H1 (cell line): ENCODE measurements around the gene KLHL3. TPM values are rescaled to one million over a fixed set of nuclear protein-coding genes. Genes with fewer than 3 reads are reported as not detected.

Experiments
- CTCF ChIA-PET: fragments of 300-600 bp; sonication (Branson Sonifier 250); formaldehyde crosslinking; loops from one replicate; lab custom pipeline; 2021; ENCODE audit not compliant: partially characterized antibody; lab: Charles Lee
- POLR2A ChIA-PET: fragments of 300-600 bp; sonication (Branson Sonifier 250); formaldehyde crosslinking; loops from one replicate; lab custom pipeline; 2021; ENCODE audit warnings: inconsistent platforms; ENCODE audit not compliant: partially characterized antibody; lab: Charles Lee
- DNase-seq, 2 experiments: peaks; one replicate each; pipeline versions ENCODE4 v3.0.0 to v3.0.0-alpha.2; 2010 to 2022; ENCODE audit warnings: low spot score in 2 of 2, low read depth in 1 of 2, mixed read lengths in 1 of 2
- FAIRE-seq: peaks from 2 replicates; lab custom pipeline; 2011; peaks lifted over from hg19 to GRCh38; lab: Jason Lieb, UNC
- H2AFZ ChIP-seq: 2 replicates; pipeline ENCODE4 v1.8.1; 2012; ENCODE audit warnings: low read length, inconsistent platforms
- H2AK5ac ChIP-seq: 2 replicates; pipeline ENCODE4 v1.6.1; 2013; ENCODE audit warnings: low read depth, low read length
- H2BK120ac ChIP-seq: replicated peaks from 2 replicates; pipeline ENCODE3; 2013; ENCODE audit warnings: low read depth, low read length, inconsistent platforms
- H2BK12ac ChIP-seq: 2 replicates; pipeline ENCODE4 v1.6.1; 2013; ENCODE audit warnings: low read depth, low read length
- H2BK15ac ChIP-seq: 2 replicates; pipeline ENCODE4 v1.6.1; 2013; ENCODE audit warnings: low read length
- H2BK20ac ChIP-seq: 2 replicates; pipeline ENCODE4 v1.6.1; 2013; ENCODE audit warnings: low read length
- H2BK5ac ChIP-seq: 2 replicates; pipeline ENCODE4 v1.6.1; 2013; ENCODE audit warnings: low read depth, low read length
- H3K14ac ChIP-seq: 2 replicates; pipeline ENCODE4 v1.6.1; 2013; ENCODE audit warnings: inconsistent platforms; ENCODE audit not compliant: insufficient read length
- H3K18ac ChIP-seq: 2 replicates; pipeline ENCODE4 v1.6.1; 2013; ENCODE audit warnings: low read length; ENCODE audit errors: extremely low read depth
- H3K23ac ChIP-seq: 2 replicates; pipeline ENCODE4 v1.6.1; 2013; ENCODE audit warnings: inconsistent platforms; ENCODE audit not compliant: insufficient read length
- H3K23me2 ChIP-seq: 2 replicates; pipeline ENCODE4 v1.6.1; 2013; ENCODE audit warnings: low read depth, low read length
- H3K27ac ChIP-seq: 2 replicates; pipeline ENCODE4 v1.6.1; 2011; ENCODE audit warnings: low read depth, low read length, inconsistent platforms
- H3K27me3 ChIP-seq, 4 experiments: replicated peaks in 1 of 4; 1 replicate in 1 of 4; 2 replicates in 3 of 4; pipeline versions ENCODE4 v1.6.1 to v1.8.1; 2011 to 2013; ENCODE audit warnings: low read length in 3 of 4, mild to moderate bottlenecking in 3 of 4, inconsistent platforms in 2 of 4, mixed read lengths in 2 of 4, moderate library complexity in 1 of 4; ENCODE audit not compliant: control insufficient read depth in 3 of 4, insufficient read depth in 3 of 4; ENCODE audit errors: extremely low read depth in 1 of 4
- H3K36me3 ChIP-seq, 4 experiments: 2 replicates each; pipeline versions ENCODE4 v1.6.1 to v1.8.1; 2011 to 2013; ENCODE audit warnings: mild to moderate bottlenecking in 4 of 4, low read length in 3 of 4, moderate library complexity in 2 of 4, control low read depth in 1 of 4, inconsistent platforms in 1 of 4; ENCODE audit not compliant: insufficient read depth in 4 of 4, control insufficient read depth in 2 of 4
- H3K4ac ChIP-seq: replicated peaks from 2 replicates; pipeline ENCODE3; 2013; ENCODE audit warnings: low read length, low read depth, mixed read lengths, inconsistent platforms; ENCODE audit not compliant: insufficient read length
- H3K4me1 ChIP-seq, 4 experiments: replicated peaks in 1 of 4; 1 replicate in 1 of 4; 2 replicates in 3 of 4; pipeline versions ENCODE4 v1.6.1 to v1.8.1; 2011 to 2013; ENCODE audit warnings: low read length in 3 of 4, inconsistent platforms in 2 of 4, mixed read lengths in 1 of 4; ENCODE audit not compliant: insufficient read depth in 4 of 4, control insufficient read depth in 3 of 4
- H3K4me2 ChIP-seq, 2 experiments: 2 replicates each; pipeline versions ENCODE4 v1.6.1 to v1.8.1; 2011 to 2013; ENCODE audit warnings: low read depth in 2 of 2, low read length in 2 of 2, control low read depth in 1 of 2, inconsistent platforms in 1 of 2, mild to moderate bottlenecking in 1 of 2; ENCODE audit not compliant: insufficient read depth in 1 of 2
- H3K4me3 ChIP-seq, 4 experiments: fragments of 200-600, 300-600 bp in 1 of 4; sonication (generic), shearing (Covaris generic), sonication (Bioruptor Twin) in 1 of 4; 2 replicates each; pipeline versions ENCODE4 v1.5.1 to v1.8.1; 2011 to 2016; ENCODE audit warnings: low read length in 4 of 4, low read depth in 3 of 4, control low read depth in 2 of 4, inconsistent platforms in 2 of 4, mild to moderate bottlenecking in 2 of 4, mixed read lengths in 1 of 4, moderate library complexity in 1 of 4; ENCODE audit not compliant: insufficient read depth in 2 of 4; ENCODE audit errors: extremely low read depth in 1 of 4
- H3K56ac ChIP-seq: replicated peaks from 2 replicates; pipeline ENCODE3; 2013; ENCODE audit warnings: low read depth, mild to moderate bottlenecking, mixed read lengths, low read length, inconsistent platforms; ENCODE audit not compliant: insufficient read length
- H3K79me1 ChIP-seq: 2 replicates; pipeline ENCODE4 v1.6.1; 2013; ENCODE audit warnings: low read depth, low read length, control low read depth
- H3K79me2 ChIP-seq, 2 experiments: 2 replicates each; pipeline versions ENCODE4 v1.6.1 to v1.8.1; 2012 to 2013; ENCODE audit warnings: low read length in 2 of 2, mild to moderate bottlenecking in 2 of 2, inconsistent platforms in 1 of 2; ENCODE audit not compliant: insufficient read depth in 2 of 2, control insufficient read depth in 1 of 2
- H3K9ac ChIP-seq, 4 experiments: replicated peaks in 1 of 4; 1 replicate in 1 of 4; 2 replicates in 3 of 4; pipeline versions ENCODE4 v1.6.1 to v1.8.1; 2011 to 2013; ENCODE audit warnings: low read depth in 3 of 4, low read length in 3 of 4, control low read depth in 2 of 4, mild to moderate bottlenecking in 2 of 4, moderate library complexity in 2 of 4, inconsistent platforms in 1 of 4; ENCODE audit errors: extremely low read depth in 1 of 4
- H3K9me3 ChIP-seq, 2 experiments: 2 replicates each; pipeline versions ENCODE4 v1.6.1 to v1.8.1; 2012 to 2013; ENCODE audit warnings: mild to moderate bottlenecking in 2 of 2, moderate library complexity in 2 of 2, control low read depth in 1 of 2, inconsistent platforms in 1 of 2, low read depth in 1 of 2, low read length in 1 of 2, mixed read lengths in 1 of 2; ENCODE audit not compliant: insufficient read depth in 2 of 2
- H4K20me1 ChIP-seq, 2 experiments: replicated peaks in 1 of 2; 2 replicates each; pipeline versions ENCODE3 to v1.8.1; 2011 to 2013; ENCODE audit warnings: inconsistent platforms in 2 of 2, low read length in 2 of 2, mild to moderate bottlenecking in 1 of 2; ENCODE audit not compliant: insufficient read depth in 2 of 2, control insufficient read depth in 1 of 2
- H4K5ac ChIP-seq: 2 replicates; pipeline ENCODE4 v1.6.1; 2013; ENCODE audit warnings: low read length, low read depth, mixed read lengths, inconsistent platforms; ENCODE audit not compliant: insufficient read length
- H4K8ac ChIP-seq: 2 replicates; pipeline ENCODE4 v1.8.0; 2013; ENCODE audit warnings: mild to moderate bottlenecking, moderate library complexity, low read length, inconsistent platforms; ENCODE audit not compliant: insufficient read depth; ENCODE audit errors: extremely low read depth
- H4K91ac ChIP-seq: replicated peaks from 2 replicates; pipeline ENCODE3; 2013; ENCODE audit warnings: low read length, mixed read lengths, inconsistent platforms; ENCODE audit not compliant: insufficient read length
- EP300 ChIP-seq, 2 experiments: IDR thresholded peaks; 1 replicate in 1 of 2; 2 replicates in 1 of 2; pipeline ENCODE4 v1.6.1; 2011 to 2012; ENCODE audit warnings: low read depth in 2 of 2, low read length in 2 of 2, mild to moderate bottlenecking in 2 of 2, borderline replicate concordance in 1 of 2, inconsistent platforms in 1 of 2, moderate library complexity in 1 of 2
- GABPA ChIP-seq: IDR thresholded peaks from 2 replicates; pipeline ENCODE4 v1.6.1; 2011; ENCODE audit warnings: mild to moderate bottlenecking, low read length, moderate library complexity, borderline replicate concordance; ENCODE audit not compliant: insufficient read depth
- WGBS, 2 experiments: shearing (Covaris generic) in 1 of 2; methylation state at CpG; one replicate each; pipeline versions ENCODE4 v1.1.6 to v1.1.7; 2013 to 2015; ENCODE audit warnings: low lambda C conversion rate in 2 of 2, mixed read lengths in 2 of 2, inconsistent platforms in 1 of 2, low coverage in 1 of 2, missing lambda C conversion rate in 1 of 2; ENCODE audit not compliant: insufficient replicate concordance in 2 of 2, insufficient coverage in 1 of 2, insufficient read length in 1 of 2; ENCODE audit errors: extremely low coverage in 1 of 2, missing lambda C conversion rate in 1 of 2; 5-methylcytosine and 5-hydroxymethylcytosine counted together
- polyA plus RNA-seq, 7 experiments: library from polyadenylated mRNA; depleted of rRNA in 3 of 7; stranded (reverse) in 5 of 7; unstranded in 2 of 7; fragments of >200 nt in 5 of 7; fragments of 200-250 nt in 2 of 7; gene quantifications; 1 replicate in 5 of 7; 2 replicates in 1 of 7; 4 replicates in 1 of 7; pipeline versions ENCODE4 v1.2.1 to v1.2.3, GENCODE V29; 2011 to 2013; ENCODE audit warnings: missing spikeins in 2 of 7, mixed read lengths in 2 of 7
- total RNA-seq: library from RNA; stranded (reverse); fragmentation: NEBNext Ultra II Directional; extraction: Animal tissue kit (Norgen Biotek cat#: 25700); gene quantifications from 2 replicates; pipeline ENCODE4 v1.2.1, GENCODE V29; 2021

KLHL3 gene
- total and polyA plus RNA-seq, 2 of the 8 experiments (the other 6 are each of a cell fraction or from before 2014, with no cell fraction given) = 7.4 to 13.7 TPM

DNA sequence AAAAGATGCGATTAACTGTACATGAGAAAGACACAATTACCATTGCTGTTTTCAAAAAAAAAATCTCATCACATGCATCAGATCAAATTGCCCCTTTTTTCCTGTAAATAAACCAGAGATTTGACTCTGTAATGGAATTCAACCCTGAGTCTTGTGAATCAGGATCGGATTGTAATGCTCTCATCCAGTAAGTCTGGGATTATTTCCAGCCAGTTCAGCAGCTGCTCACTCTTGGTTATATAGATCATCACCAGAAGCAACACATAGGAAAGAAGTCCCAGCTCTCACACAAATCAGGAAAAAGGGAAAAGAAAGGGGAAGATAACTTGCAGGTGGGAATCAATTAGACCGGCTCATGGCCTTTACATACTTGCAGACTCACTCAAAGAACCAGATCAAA, 138.9 kb downstream of the KLHL3 start:
- POLR2A ChIA-PET = no interaction called here
- no peak overlapping the region for H4K5ac ChIP-seq
- H2BK12ac ChIP-seq = no peak overlapping the region
- no peaks in the 10 kb centered on the region for H3K23me2 ChIP-seq
- no peak overlapping the region for H2AFZ ChIP-seq
- H3K4me3 ChIP-seq = no peak overlapping the region
- H3K79me1 ChIP-seq = no peaks in the 10 kb centered on the region
- DNase-seq (no peak), FAIRE-seq (no peak)
- CTCF ChIA-PET = interaction anchor here (2.0 kb wide), 1 partner anchor 8 kb away, joined by 7 read pairs; no protein-coding TSS in a partner anchor
- no peak overlapping the region for H3K23ac ChIP-seq
- no peak overlapping the region for H2AK5ac ChIP-seq
- no peak overlapping the region for H2BK20ac ChIP-seq
- H3K4ac ChIP-seq = no peak overlapping the region
- H3K18ac ChIP-seq = no peak overlapping the region
- no peak overlapping the region for H3K27ac ChIP-seq
- H3K79me2 ChIP-seq = no peaks in the 10 kb centered on the region
- 80% methylated on average over 3 of the region's 3 CpGs; no CpG with 5 or more reads in 1 of the 2 experiments for WGBS, 2 experiments
- H4K20me1 ChIP-seq = no peaks in the 10 kb centered on the region
- TF ChIP-seq GABPA = no peak
- no peak for TF ChIP-seq EP300 (IDR thresholded peaks at IDR 0.05; ENCODE audit: borderline replicate concordance in 1 of 2, low read depth in 2 of 2, low read length in 2 of 2)
- H3K9ac ChIP-seq = no peak overlapping the region
- no peak overlapping the region for H3K56ac ChIP-seq
- no peak overlapping the region for H4K91ac ChIP-seq
- H2BK5ac ChIP-seq = no peak overlapping the region
- H4K8ac ChIP-seq = no peak overlapping the region
- no peak overlapping the region for H2BK15ac ChIP-seq
- H3K9me3 ChIP-seq = peaks cover 0 to 2% of the 10 kb centered on the region in 2 experiments; a peak in 1 of 4 replicates
- H3K27me3 ChIP-seq = no peaks in the 10 kb centered on the region
- no peak overlapping the region for H3K4me2 ChIP-seq
- no peak overlapping the region for H3K14ac ChIP-seq
- H3K4me1 ChIP-seq = no peaks in the 10 kb centered on the region
- no peak overlapping the region for H2BK120ac ChIP-seq
- no peaks in the 10 kb centered on the region for H3K36me3 ChIP-seq
